Endothelial cell of umbilical vein (primary cell): ENCODE results near the gene LMAN2. TPM values are rescaled to one million over a fixed set of nuclear protein-coding genes. Genes with fewer than 3 reads are reported as not detected.

Experiments
- BruUV-seq: library from RNA; stranded (reverse); fragments of 400-500 nt; replicated peaks from 2 replicates; lab custom pipeline; 2021; lab: Mats Ljungman, UMichigan
- CTCF ChIA-PET: fragments of 300-600, 350-600 bp; sonication (Branson Sonifier 250); formaldehyde crosslinking; loops from one replicate; lab custom pipeline; 2021; ENCODE audit warnings: antibody characterized with exemption, inconsistent platforms; lab: Charles Lee
- POLR2A ChIA-PET: fragments of 300-600, 350-600 bp; sonication (Branson Sonifier 250); formaldehyde crosslinking; loops from one replicate; lab custom pipeline; 2021; ENCODE audit warnings: antibody characterized with exemption, inconsistent platforms; lab: Charles Lee
- DNase-seq: peaks from one replicate; pipeline ENCODE4 v3.0.0-alpha.2; 2011; ENCODE audit warnings: low read depth, low spot score
- FAIRE-seq: peaks from 2 replicates; lab custom pipeline; 2011; peaks lifted over from hg19 to GRCh38; lab: Jason Lieb, UNC
- H2AFZ ChIP-seq: 2 replicates; pipeline ENCODE4 v1.6.0; 2012; ENCODE audit warnings: low read depth, low read length, control low read depth, inconsistent platforms
- H3K27ac ChIP-seq: 2 replicates; pipeline ENCODE4 v1.5.1; 2011; ENCODE audit warnings: low read depth, mild to moderate bottlenecking, control low read depth, low read length, moderate library complexity; ENCODE audit not compliant: insufficient read depth
- H3K27me3 ChIP-seq, 2 experiments: 2 replicates each; pipeline versions ENCODE4 v1.6.0 to v1.6.1; 2011; ENCODE audit warnings: low read length in 2 of 2, mixed read lengths in 1 of 2; ENCODE audit not compliant: control insufficient read depth in 2 of 2, insufficient read depth in 2 of 2
- H3K36me3 ChIP-seq, 2 experiments: 2 replicates in 1 of 2; 3 replicates in 1 of 2; pipeline ENCODE4 v1.5.1; 2011; ENCODE audit warnings: low read length in 2 of 2, mild to moderate bottlenecking in 1 of 2, moderate library complexity in 1 of 2; ENCODE audit not compliant: control insufficient read depth in 2 of 2, insufficient read depth in 2 of 2; ENCODE audit errors: extremely low read depth in 1 of 2
- H3K4me1 ChIP-seq: 3 replicates; pipeline ENCODE4 v1.5.1; 2011; ENCODE audit warnings: mild to moderate bottlenecking, low read length; ENCODE audit not compliant: control insufficient read depth, insufficient read depth; ENCODE audit errors: extremely low read depth
- H3K4me2 ChIP-seq: 2 replicates; pipeline ENCODE4 v1.6.1; 2011; ENCODE audit warnings: low read length, control low read depth, mixed read lengths; ENCODE audit not compliant: insufficient read depth
- H3K4me3 ChIP-seq, 3 experiments: fragments of 200-600 bp in 1 of 3; sonication (generic), shearing (Covaris generic) in 1 of 3; replicated peaks in 1 of 3; 2 replicates each; pipeline ENCODE4 v1.5.1; 2011 to 2016; ENCODE audit warnings: control low read depth in 3 of 3, low read length in 3 of 3, mild to moderate bottlenecking in 2 of 3, inconsistent platforms in 1 of 3, low read depth in 1 of 3, moderate library complexity in 1 of 3; ENCODE audit not compliant: insufficient read depth in 1 of 3
- H3K79me2 ChIP-seq: 2 replicates; pipeline ENCODE4 v1.6.0; 2012; ENCODE audit warnings: low read length, inconsistent platforms; ENCODE audit not compliant: control insufficient read depth, insufficient read depth
- H3K9ac ChIP-seq: replicated peaks from 2 replicates; pipeline ENCODE3; 2011; ENCODE audit warnings: low read length, control low read depth; ENCODE audit not compliant: insufficient read depth; ENCODE audit errors: extremely low read depth
- H3K9me1 ChIP-seq: replicated peaks from 3 replicates; pipeline ENCODE4 v1.6.0; 2011; ENCODE audit warnings: mild to moderate bottlenecking, low read length; ENCODE audit not compliant: control insufficient read depth, insufficient read depth; ENCODE audit errors: extremely low read depth
- H3K9me3 ChIP-seq: replicated peaks from 2 replicates; pipeline ENCODE4 v1.5.1; 2012; ENCODE audit warnings: low read length, inconsistent platforms; ENCODE audit not compliant: control insufficient read depth, insufficient read depth
- H4K20me1 ChIP-seq: replicated peaks from 2 replicates; pipeline ENCODE3; 2011; ENCODE audit warnings: mild to moderate bottlenecking, low read length; ENCODE audit not compliant: control insufficient read depth, insufficient read depth; ENCODE audit errors: extremely low read depth
- CTCF ChIP-seq, 2 donors: IDR thresholded peaks; 1 replicate in 1 of 2; 2 replicates in 1 of 2; pipeline ENCODE4 v1.5.1; 2011; ENCODE audit warnings: low read length in 2 of 2, mild to moderate bottlenecking in 2 of 2, moderate library complexity in 2 of 2, control low read depth in 1 of 2, inconsistent platforms in 1 of 2, low read depth in 1 of 2; ENCODE audit not compliant: insufficient read depth in 1 of 2; ENCODE audit errors: extremely low read depth in 1 of 2
- EZH2 ChIP-seq: IDR thresholded peaks from 2 replicates; pipeline ENCODE4 v1.6.1; 2012; ENCODE audit warnings: borderline replicate concordance, low read depth, mild to moderate bottlenecking, moderate library complexity, low read length, inconsistent platforms; ENCODE audit not compliant: severe bottlenecking
- FOS ChIP-seq: IDR thresholded peaks from 2 replicates; pipeline ENCODE4 v1.6.1; 2011; ENCODE audit warnings: mild to moderate bottlenecking, low read length, moderate library complexity, borderline replicate concordance; ENCODE audit not compliant: insufficient read depth
- GATA2 ChIP-seq: IDR thresholded peaks from 2 replicates; pipeline ENCODE4 v1.7.0; 2011; ENCODE audit warnings: low read depth, mild to moderate bottlenecking, moderate library complexity, mixed read lengths, low read length; ENCODE audit not compliant: insufficient read length, insufficient read depth
- JUN ChIP-seq: IDR thresholded peaks from 2 replicates; pipeline ENCODE4 v1.6.1; 2011; ENCODE audit warnings: borderline replicate concordance, low read depth; ENCODE audit not compliant: insufficient read length, insufficient read depth
- MAX ChIP-seq: IDR thresholded peaks from 2 replicates; pipeline ENCODE4 v1.6.1; 2011; ENCODE audit not compliant: insufficient read depth, insufficient read length
- MYC ChIP-seq: IDR thresholded peaks from one replicate; pipeline ENCODE4 v1.6.1; 2011; ENCODE audit warnings: mild to moderate bottlenecking, low read depth, low read length
- POLR2A ChIP-seq: IDR thresholded peaks from 2 replicates; pipeline ENCODE4 v1.6.1; 2012; ENCODE audit warnings: low read depth, mild to moderate bottlenecking, control low read depth, low read length
- POLR2AphosphoS5 ChIP-seq: IDR thresholded peaks from 2 replicates; pipeline ENCODE4 v1.6.1; 2012; ENCODE audit warnings: low read depth, mild to moderate bottlenecking, control low read depth, low read length, moderate library complexity; ENCODE audit not compliant: insufficient read depth
- dilution Hi-C: fragments of 300-500 bp; cut with MboI; formaldehyde crosslinking; loops from one replicate; pipeline ENCODE4 v1.15.0; 2019; ENCODE audit warnings: low sequenced_read_pairs; ENCODE audit not compliant: extremely low pct_ligation_motif_present
- intact Hi-C: fragments of 100-400 bp; cut with micrococcal nuclease; formaldehyde crosslinking; loops from one replicate; pipeline ENCODE4 v1.10.0; 2022
- polyA plus RNA-seq, 4 experiments: library from polyadenylated mRNA; depleted of rRNA in 3 of 4; stranded (reverse) in 3 of 4; unstranded in 1 of 4; fragments of >200 nt; gene quantifications; 2 replicates each; pipeline versions ENCODE4 v1.2.1 to v1.2.3, GENCODE V29; 2011 to 2012; ENCODE audit warnings: missing spikeins in 1 of 4
- total RNA-seq: library from RNA; stranded (reverse); gene quantifications from 2 replicates; pipeline ENCODE4 v1.2.3, GENCODE V29; 2021

Gene LMAN2
- total and polyA plus RNA-seq, 2 donors (not counting 3 experiments of a cell fraction or from before 2014, with no cell fraction given) = 151 to 370 TPM

- ChIA-PET POLR2A (interaction anchor here (0.6 kb wide), 1 partner anchor 30 kb away, joined by 5 read pairs; no protein-coding TSS in a partner anchor), CTCF (interaction anchor here (1.1 to 2.7 kb wide), 4 partner anchors 56 to 138 kb away, joined by 3 to 12 read pairs (median 6); no protein-coding TSS in a partner anchor)
- peaks cover 22% of the 10 kb centered on the region for H3K4me1 ChIP-seq
- DNase-seq = no peak
- no peak overlapping the region for H3K9ac ChIP-seq
- BruUV-seq = no TSS peak
- H3K9me3 ChIP-seq = no peaks in the 10 kb centered on the region
- no peaks in the 10 kb centered on the region for H4K20me1 ChIP-seq
- no peak overlapping the region for H3K4me2 ChIP-seq
- H3K4me3 ChIP-seq = no peak overlapping the region
- no peak for TF ChIP-seq POLR2AphosphoS5
- peaks cover 10% of the 10 kb centered on the region for H3K79me2 ChIP-seq
- H3K9me1 ChIP-seq = no peaks in the 10 kb centered on the region
- dilution Hi-C loops = no loop called here
- intact Hi-C loops = loop anchor here (5.0 kb wide), 2 partner anchors 53 to 662 kb away; no protein-coding TSS in a partner anchor
- no peak overlapping the region for H3K27ac ChIP-seq
- no peak for FAIRE-seq
- no peak overlapping the region for H2AFZ ChIP-seq
- no peaks in the 10 kb centered on the region for H3K27me3 ChIP-seq
- H3K36me3 ChIP-seq = peaks cover 0 to 3% of the 10 kb centered on the region in 2 experiments
These were observed 36.8 kb downstream of the LMAN2 start for GRCh38 chr5:177314376-177315342.

GRCh38 chr5:177313561-177314259 lies 37.8 kb downstream of the LMAN2 start:
- Histone ChIP-seq H3K4me3 (no peak overlapping the region), H3K36me3 (peaks cover 0 to 6% of the 10 kb centered on the region in 2 experiments), H3K27ac (no peak overlapping the region), H3K27me3 (no peaks in the 10 kb centered on the region), H3K9me1 (no peaks in the 10 kb centered on the region), H3K9me3 (no peaks in the 10 kb centered on the region), H3K4me2 (no peak overlapping the region), H4K20me1 (no peaks in the 10 kb centered on the region), H2AFZ (no peak overlapping the region), H3K79me2 (peaks cover 10% of the 10 kb centered on the region), H3K9ac (no peak overlapping the region), H3K4me1 (peaks cover 22% of the 10 kb centered on the region)
- ChIA-PET CTCF (no interaction called here), POLR2A (interaction anchor here (0.6 kb wide), 1 partner anchor 31 kb away, joined by 5 read pairs; no protein-coding TSS in a partner anchor)
- DNase-seq (no peak), FAIRE-seq (no peak)
- BruUV-seq = no TSS peak
- dilution Hi-C loops = no loop called here
- intact Hi-C loops = loop anchor here (2.0 to 5.0 kb wide), 3 partner anchors 37 to 661 kb away; partner anchors contain the start of gene LMAN2
- TF ChIP-seq JUN (no peak), CTCF (IDR thresholded peaks at IDR 0.05; ENCODE audit: extremely low read depth in 1 of 2, insufficient read depth in 1 of 2, low read depth in 1 of 2, low read length in 2 of 2) (no peak), GATA2 (no peak), MAX (no peak), FOS (no peak), MYC (no peak), POLR2A (no peak), EZH2 (no peak), POLR2AphosphoS5 (no peak)
